Colonic mucosa (tissue), 4 donors: Measurements from ENCODE around the gene SLFN11. TPM values are rescaled to one million over a fixed set of nuclear protein-coding genes. Genes with fewer than 3 reads are reported as not detected.
"Not testable (repeated sequence)": the region's sequence is repeated elsewhere in the genome, so short reads cannot be mapped to it uniquely, and the experiment has no call there.

Experiments used
- DNase-seq: peaks from one replicate; pipeline ENCODE4 v3.0.0-alpha.2; 2020
- H3K27ac ChIP-seq: fragments of 200-600 bp; one replicate; pipeline ENCODE4 v1.8.0; 2021
- H3K27me3 ChIP-seq: fragments of 200-600 bp; one replicate; pipeline ENCODE4 v1.8.0; 2021
- H3K36me3 ChIP-seq: fragments of 200-600 bp; one replicate; pipeline ENCODE4 v1.8.0; 2021
- H3K4me1 ChIP-seq: fragments of 200-600 bp; one replicate; pipeline ENCODE4 v1.8.0; 2021; ENCODE audit warnings: mild to moderate bottlenecking
- H3K4me3 ChIP-seq: fragments of 200-600 bp; one replicate; pipeline ENCODE4 v1.8.0; 2021
- H3K9ac ChIP-seq, 2 donors: one replicate each; pipeline ENCODE4 v1.7.0; 2013; ENCODE audit warnings: control low read depth in 2 of 2, low read depth in 2 of 2, low read length in 2 of 2
- H3K9me3 ChIP-seq: fragments of 200-600 bp; one replicate; pipeline ENCODE4 v1.8.0; 2021
- intact Hi-C: fragments of 100-400 bp; cut with DNase I; formaldehyde crosslinking; loops from one replicate; pipeline ENCODE4 v1.14.1; 2022
- total RNA-seq, 2 donors: library from RNA; stranded (reverse); fragmentation: NEBNext Ultra II Directional in 1 of 2; extraction: Animal tissue kit (Norgen Biotek cat#: 25700) in 1 of 2; gene quantifications; one replicate each; pipeline ENCODE4 v1.2.1, GENCODE V29; 2021
- TF ChIP-seq, protein P1 (sequence below): fragments of 200-600 bp; IDR thresholded peaks from one replicate; pipeline ENCODE4 v1.8.0; 2022; ENCODE audit warnings: antibody characterized with exemption, mild to moderate bottlenecking
- donor health status: healthy.
- donor health status: DM: no; HTN: no; CAD: no.
- donor health status: DM: no; HTN: no; CAD: no.

Gene SLFN11
- total RNA-seq, 2 donors from 2014 or later = 3.6 to 9.1 TPM

DNA sequence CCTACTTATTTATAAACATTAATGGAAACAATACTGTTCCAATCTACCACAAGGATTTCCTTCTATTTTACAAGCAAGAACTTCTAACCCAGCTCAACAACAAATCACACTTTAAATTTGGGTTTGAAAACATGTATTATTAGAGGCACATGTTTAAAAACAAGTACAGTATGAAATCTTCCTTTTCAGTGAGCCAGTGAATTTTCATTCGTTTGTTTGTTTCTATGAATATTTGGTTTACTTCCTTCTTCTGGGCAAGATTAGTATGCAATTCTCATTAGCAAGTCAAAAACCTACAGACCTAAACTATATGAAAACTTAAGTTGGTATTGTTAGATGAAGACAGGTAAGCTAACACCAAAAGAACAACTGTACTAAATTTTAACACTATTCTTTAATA is 33.1 kb upstream of the SLFN11 start:
- no peaks in the 10 kb centered on the region for H3K27me3 ChIP-seq
- no peak overlapping the region for H3K9ac ChIP-seq
- H3K4me1 ChIP-seq = no peaks in the 10 kb centered on the region
- TF ChIP-seq, protein P1, sequence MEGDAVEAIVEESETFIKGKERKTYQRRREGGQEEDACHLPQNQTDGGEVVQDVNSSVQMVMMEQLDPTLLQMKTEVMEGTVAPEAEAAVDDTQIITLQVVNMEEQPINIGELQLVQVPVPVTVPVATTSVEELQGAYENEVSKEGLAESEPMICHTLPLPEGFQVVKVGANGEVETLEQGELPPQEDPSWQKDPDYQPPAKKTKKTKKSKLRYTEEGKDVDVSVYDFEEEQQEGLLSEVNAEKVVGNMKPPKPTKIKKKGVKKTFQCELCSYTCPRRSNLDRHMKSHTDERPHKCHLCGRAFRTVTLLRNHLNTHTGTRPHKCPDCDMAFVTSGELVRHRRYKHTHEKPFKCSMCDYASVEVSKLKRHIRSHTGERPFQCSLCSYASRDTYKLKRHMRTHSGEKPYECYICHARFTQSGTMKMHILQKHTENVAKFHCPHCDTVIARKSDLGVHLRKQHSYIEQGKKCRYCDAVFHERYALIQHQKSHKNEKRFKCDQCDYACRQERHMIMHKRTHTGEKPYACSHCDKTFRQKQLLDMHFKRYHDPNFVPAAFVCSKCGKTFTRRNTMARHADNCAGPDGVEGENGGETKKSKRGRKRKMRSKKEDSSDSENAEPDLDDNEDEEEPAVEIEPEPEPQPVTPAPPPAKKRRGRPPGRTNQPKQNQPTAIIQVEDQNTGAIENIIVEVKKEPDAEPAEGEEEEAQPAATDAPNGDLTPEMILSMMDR = no peak
- H3K27ac ChIP-seq = no peak overlapping the region
- intact Hi-C loops = no loop called here
- DNase-seq = no peak
- H3K9me3 ChIP-seq = no peaks in the 10 kb centered on the region
- H3K36me3 ChIP-seq = no peaks in the 10 kb centered on the region
- no peak overlapping the region for H3K4me3 ChIP-seq

DNA sequence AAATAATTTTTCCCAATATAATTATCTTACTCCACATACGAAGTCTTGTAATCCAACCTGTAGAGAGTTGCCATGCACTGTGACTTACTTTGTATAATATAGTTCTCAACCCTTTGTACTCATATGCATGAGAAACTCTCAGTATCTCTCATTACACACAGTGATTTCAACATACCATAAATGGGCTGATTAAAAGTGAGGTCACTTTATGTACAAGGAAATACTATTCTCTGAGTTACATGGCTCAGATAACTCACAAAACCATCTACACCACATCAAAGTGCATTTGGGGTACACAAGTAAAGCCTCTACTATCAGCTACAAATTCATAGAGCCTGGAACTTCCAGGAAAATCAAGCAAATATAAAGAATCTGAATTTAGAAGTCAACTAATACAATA is 30.9 kb upstream of the SLFN11 start:
- TF ChIP-seq, protein P1 = no peak
- H3K9ac ChIP-seq = no peak overlapping the region
- H3K4me3 ChIP-seq = no peak overlapping the region
- H3K4me1 ChIP-seq = no peaks in the 10 kb centered on the region
- intact Hi-C loops = no loop called here
- no peak overlapping the region for H3K27ac ChIP-seq
- no peaks in the 10 kb centered on the region for H3K27me3 ChIP-seq
- DNase-seq = no peak
- no peaks in the 10 kb centered on the region for H3K36me3 ChIP-seq
- no peaks in the 10 kb centered on the region for H3K9me3 ChIP-seq

DNA sequence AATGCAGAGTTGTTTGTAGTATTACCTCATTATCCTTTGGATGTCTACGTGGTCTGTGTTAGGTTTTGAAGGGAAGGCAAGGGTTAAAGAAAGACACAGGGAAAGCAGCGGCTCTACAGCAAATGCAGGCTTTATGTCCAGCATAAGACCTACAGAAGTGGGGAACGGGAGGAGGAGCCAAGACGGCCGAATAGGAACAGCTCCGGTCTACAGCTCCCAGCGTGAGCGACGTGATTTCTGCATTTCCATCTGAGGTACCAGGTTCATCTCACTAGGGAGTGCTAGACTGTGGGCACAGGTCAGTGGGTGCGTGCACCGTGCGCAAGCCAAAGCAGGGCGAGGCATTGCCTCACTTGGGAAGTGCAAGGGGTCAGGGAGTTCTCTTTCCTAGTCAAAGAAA is 20.4 kb upstream of the SLFN11 start:
- DNase-seq, intact Hi-C loops, H3K4me1 ChIP-seq, H3K4me3 ChIP-seq, H3K36me3 ChIP-seq, H3K9ac ChIP-seq, H3K9me3 ChIP-seq, H3K27me3 ChIP-seq, H3K27ac ChIP-seq: not testable (repeated sequence)

DNA sequence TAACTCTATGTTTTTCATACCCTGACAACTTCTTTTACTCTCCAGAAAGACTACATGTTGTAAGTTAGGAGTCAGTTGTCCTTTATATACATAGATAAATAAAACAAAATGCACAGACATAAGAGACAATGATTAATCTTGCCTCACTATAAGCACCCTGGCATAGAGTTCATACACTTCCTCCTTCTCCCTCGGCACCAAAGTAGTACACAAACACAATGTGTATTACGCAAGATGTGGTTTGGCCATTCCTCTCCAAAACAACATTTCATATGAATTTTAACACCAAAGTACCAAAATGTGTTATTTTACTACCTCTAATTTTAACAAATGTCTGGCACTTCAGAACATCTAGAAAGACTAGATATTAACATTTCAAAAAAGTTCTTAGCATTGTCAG is 17.2 kb upstream of the SLFN11 start:
- Histone ChIP-seq H3K9ac (no peak overlapping the region), H3K4me3 (no peak overlapping the region), H3K27ac (no peak overlapping the region), H3K36me3 (no peaks in the 10 kb centered on the region), H3K9me3 (no peaks in the 10 kb centered on the region), H3K27me3 (no peaks in the 10 kb centered on the region), H3K4me1 (no peaks in the 10 kb centered on the region)
- DNase-seq = no peak
- intact Hi-C loops = no loop called here
- TF ChIP-seq, protein P1 = no peak

DNA sequence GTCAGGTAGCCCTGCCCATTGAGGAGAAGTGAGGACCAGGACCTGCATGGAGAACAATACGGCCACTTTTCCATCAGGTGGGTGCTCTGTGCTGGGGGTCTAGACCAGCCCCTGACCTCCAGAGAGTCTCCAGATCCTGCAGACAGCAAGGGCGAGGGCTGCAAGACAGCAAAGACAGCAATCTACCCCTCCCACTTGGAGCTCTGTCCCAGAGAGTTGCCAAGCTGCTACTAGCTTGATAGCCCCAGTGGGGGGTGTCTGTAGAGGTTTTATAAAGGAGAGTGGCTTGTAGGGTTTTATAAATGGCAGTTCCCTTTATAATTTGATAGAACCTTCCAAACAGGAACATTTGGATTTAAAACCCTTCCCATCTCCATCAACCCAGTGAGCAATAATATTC is 16.7 kb upstream of the SLFN11 start:
- Histone ChIP-seq H3K36me3 (no peaks in the 10 kb centered on the region), H3K4me1 (no peaks in the 10 kb centered on the region), H3K27me3 (no peaks in the 10 kb centered on the region), H3K4me3 (no peak overlapping the region), H3K9ac (no peak overlapping the region), H3K27ac (no peak overlapping the region), H3K9me3 (no peaks in the 10 kb centered on the region)
- intact Hi-C loops = no loop called here
- DNase-seq = no peak
- TF ChIP-seq, protein P1 = no peak

DNA sequence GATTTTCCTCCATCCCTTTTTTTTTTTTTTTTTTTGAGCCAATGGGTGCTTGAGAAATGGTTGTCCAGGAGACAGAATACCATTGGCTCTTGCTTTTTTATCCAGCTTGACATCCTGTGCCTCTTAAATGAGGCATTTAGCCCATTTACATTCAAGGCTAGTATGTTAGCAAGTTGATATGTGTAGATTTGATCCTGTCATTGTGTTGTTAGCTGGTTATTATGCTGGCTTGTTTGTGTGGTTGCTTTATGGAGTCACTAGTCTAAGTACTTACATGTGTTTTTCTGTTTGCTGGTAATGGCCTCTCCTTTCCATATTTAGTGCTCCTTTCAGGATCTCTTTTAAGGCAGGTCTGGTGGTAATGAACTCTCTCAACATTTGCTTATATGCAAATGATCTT is 14.1 kb upstream of the SLFN11 start:
- no peaks in the 10 kb centered on the region for H3K4me1 ChIP-seq
- TF ChIP-seq, protein P1 = no peak
- no peak overlapping the region for H3K27ac ChIP-seq
- H3K36me3 ChIP-seq = no peaks in the 10 kb centered on the region
- H3K27me3 ChIP-seq = no peaks in the 10 kb centered on the region
- no peaks in the 10 kb centered on the region for H3K9me3 ChIP-seq
- intact Hi-C loops = no loop called here
- no peak overlapping the region for H3K4me3 ChIP-seq
- no peak overlapping the region for H3K9ac ChIP-seq
- DNase-seq = no peak
